GM19351 (cell line): ENCODE results near the gene ANKRD18B.
"Not testable (repeated sequence)": the region's sequence is repeated elsewhere in the genome, so short reads cannot be mapped to it uniquely, and the experiment has no call there.

Experiments
- ATAC-seq: cut with Tn5 transposase; IDR thresholded peaks from one replicate; pipeline ENCODE4 v1.9.1; 2021; ENCODE audit warnings: mild to moderate bottlenecking, moderate library complexity; ENCODE audit not compliant: unreplicated experiment

Gene ANKRD18B

GRCh38 chr9:33523397-33524305 is at the start of gene ANKRD18B:
ANKRD18B (plus strand) TSS chr9:33524251; CDS start chr9:33524490, 239 bp downstream.
- ATAC-seq = peak; percentile 49

- ATAC-seq = no peak
Observed at GRCh38 chr9:33475357-33475756, 48.7 kb upstream of the ANKRD18B start.

GRCh38 chr9:33476503-33476902 is 47.5 kb upstream of the ANKRD18B start:
- no peak for ATAC-seq

GRCh38 chr9:33480106-33480505 is 43.9 kb upstream of the ANKRD18B start:
- ATAC-seq = no peak

- no peak for ATAC-seq
Observed at GRCh38 chr9:33480976-33481375, 43.1 kb upstream of the ANKRD18B start.

GRCh38 chr9:33485312-33485711 is 38.7 kb upstream of the ANKRD18B start:
- ATAC-seq = not testable (repeated sequence)

- no peak for ATAC-seq
Observed at GRCh38 chr9:33489066-33489465, 35.0 kb upstream of the ANKRD18B start.

- ATAC-seq = not testable (repeated sequence)
Observed at GRCh38 chr9:33493819-33494218, 30.2 kb upstream of the ANKRD18B start.

- ATAC-seq = no peak
Observed at GRCh38 chr9:33498387-33498786, 25.7 kb upstream of the ANKRD18B start.

- ATAC-seq = no peak
Observed at GRCh38 chr9:33506626-33507370, 17.3 kb upstream of the ANKRD18B start.

GRCh38 chr9:33510262-33511183 is 13.5 kb upstream of the ANKRD18B start:
- peak; percentile 74 for ATAC-seq

- not testable (repeated sequence) for ATAC-seq
Observed at GRCh38 chr9:33511184-33511517, 12.9 kb upstream of the ANKRD18B start.

GRCh38 chr9:33512535-33512934 is 11.5 kb upstream of the ANKRD18B start:
- ATAC-seq = not testable (repeated sequence)

GRCh38 chr9:33515342-33515995 is 8.6 kb upstream of the ANKRD18B start:
- ATAC-seq = not testable (repeated sequence)

GRCh38 chr9:33516397-33516796 is 7.7 kb upstream of the ANKRD18B start:
- ATAC-seq = not testable (repeated sequence)

- no peak for ATAC-seq
Observed at GRCh38 chr9:33517373-33517772, 6.7 kb upstream of the ANKRD18B start.

- not testable (repeated sequence) for ATAC-seq
Observed at GRCh38 chr9:33517934-33518577, 6.0 kb upstream of the ANKRD18B start.

- ATAC-seq = not testable (repeated sequence)
Observed at GRCh38 chr9:33521861-33522260, 2.2 kb upstream of the ANKRD18B start.

GRCh38 chr9:33524306-33524947 is 376 bp downstream of the ANKRD18B start:
- no peak for ATAC-seq
